ENCODE measurements around the gene PRRX2.

DNA sequence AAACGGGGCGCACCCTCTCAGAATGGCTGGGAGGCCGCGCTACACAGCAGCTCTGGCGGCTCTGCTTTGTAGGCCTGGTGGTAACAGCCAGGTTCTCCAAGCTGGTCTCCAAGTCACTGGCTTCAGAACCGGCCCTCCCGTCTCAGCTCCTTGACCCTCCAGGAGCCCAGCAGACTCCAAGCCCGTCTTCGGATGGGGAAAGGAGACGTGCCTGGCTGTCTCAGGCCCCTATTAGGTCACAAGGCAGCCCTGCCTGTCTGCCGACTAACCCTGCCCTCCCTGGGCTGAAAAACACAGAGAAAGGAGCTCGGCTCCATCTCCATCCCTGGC is 25.7 kb upstream of the PRRX2 start:
- TF ChIP-seq TAF1 (conservative IDR thresholded peaks at IDR 0.05): no peak
- TF ChIP-seq RAD21 (IDR thresholded peaks at IDR 0.05): no peak
- TF ChIP-seq EGR1 (IDR thresholded peaks at IDR 0.05; ENCODE audit: low read depth in 2 of 2): no peak
- TF ChIP-seq, protein P1, sequence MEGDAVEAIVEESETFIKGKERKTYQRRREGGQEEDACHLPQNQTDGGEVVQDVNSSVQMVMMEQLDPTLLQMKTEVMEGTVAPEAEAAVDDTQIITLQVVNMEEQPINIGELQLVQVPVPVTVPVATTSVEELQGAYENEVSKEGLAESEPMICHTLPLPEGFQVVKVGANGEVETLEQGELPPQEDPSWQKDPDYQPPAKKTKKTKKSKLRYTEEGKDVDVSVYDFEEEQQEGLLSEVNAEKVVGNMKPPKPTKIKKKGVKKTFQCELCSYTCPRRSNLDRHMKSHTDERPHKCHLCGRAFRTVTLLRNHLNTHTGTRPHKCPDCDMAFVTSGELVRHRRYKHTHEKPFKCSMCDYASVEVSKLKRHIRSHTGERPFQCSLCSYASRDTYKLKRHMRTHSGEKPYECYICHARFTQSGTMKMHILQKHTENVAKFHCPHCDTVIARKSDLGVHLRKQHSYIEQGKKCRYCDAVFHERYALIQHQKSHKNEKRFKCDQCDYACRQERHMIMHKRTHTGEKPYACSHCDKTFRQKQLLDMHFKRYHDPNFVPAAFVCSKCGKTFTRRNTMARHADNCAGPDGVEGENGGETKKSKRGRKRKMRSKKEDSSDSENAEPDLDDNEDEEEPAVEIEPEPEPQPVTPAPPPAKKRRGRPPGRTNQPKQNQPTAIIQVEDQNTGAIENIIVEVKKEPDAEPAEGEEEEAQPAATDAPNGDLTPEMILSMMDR (IDR thresholded peaks at IDR 0.05; ENCODE audit: low read depth, low read length, missing input control): no peak
- no peak for TF ChIP-seq YY1 (IDR thresholded peaks at IDR 0.05)
- TF ChIP-seq, protein P2, sequence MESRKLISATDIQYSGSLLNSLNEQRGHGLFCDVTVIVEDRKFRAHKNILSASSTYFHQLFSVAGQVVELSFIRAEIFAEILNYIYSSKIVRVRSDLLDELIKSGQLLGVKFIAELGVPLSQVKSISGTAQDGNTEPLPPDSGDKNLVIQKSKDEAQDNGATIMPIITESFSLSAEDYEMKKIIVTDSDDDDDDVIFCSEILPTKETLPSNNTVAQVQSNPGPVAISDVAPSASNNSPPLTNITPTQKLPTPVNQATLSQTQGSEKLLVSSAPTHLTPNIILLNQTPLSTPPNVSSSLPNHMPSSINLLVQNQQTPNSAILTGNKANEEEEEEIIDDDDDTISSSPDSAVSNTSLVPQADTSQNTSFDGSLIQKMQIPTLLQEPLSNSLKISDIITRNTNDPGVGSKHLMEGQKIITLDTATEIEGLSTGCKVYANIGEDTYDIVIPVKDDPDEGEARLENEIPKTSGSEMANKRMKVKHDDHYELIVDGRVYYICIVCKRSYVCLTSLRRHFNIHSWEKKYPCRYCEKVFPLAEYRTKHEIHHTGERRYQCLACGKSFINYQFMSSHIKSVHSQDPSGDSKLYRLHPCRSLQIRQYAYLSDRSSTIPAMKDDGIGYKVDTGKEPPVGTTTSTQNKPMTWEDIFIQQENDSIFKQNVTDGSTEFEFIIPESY (IDR thresholded peaks at IDR 0.05): no peak
- TF ChIP-seq SP1 (IDR thresholded peaks at IDR 0.05): no peak
- TF ChIP-seq, protein P3, sequence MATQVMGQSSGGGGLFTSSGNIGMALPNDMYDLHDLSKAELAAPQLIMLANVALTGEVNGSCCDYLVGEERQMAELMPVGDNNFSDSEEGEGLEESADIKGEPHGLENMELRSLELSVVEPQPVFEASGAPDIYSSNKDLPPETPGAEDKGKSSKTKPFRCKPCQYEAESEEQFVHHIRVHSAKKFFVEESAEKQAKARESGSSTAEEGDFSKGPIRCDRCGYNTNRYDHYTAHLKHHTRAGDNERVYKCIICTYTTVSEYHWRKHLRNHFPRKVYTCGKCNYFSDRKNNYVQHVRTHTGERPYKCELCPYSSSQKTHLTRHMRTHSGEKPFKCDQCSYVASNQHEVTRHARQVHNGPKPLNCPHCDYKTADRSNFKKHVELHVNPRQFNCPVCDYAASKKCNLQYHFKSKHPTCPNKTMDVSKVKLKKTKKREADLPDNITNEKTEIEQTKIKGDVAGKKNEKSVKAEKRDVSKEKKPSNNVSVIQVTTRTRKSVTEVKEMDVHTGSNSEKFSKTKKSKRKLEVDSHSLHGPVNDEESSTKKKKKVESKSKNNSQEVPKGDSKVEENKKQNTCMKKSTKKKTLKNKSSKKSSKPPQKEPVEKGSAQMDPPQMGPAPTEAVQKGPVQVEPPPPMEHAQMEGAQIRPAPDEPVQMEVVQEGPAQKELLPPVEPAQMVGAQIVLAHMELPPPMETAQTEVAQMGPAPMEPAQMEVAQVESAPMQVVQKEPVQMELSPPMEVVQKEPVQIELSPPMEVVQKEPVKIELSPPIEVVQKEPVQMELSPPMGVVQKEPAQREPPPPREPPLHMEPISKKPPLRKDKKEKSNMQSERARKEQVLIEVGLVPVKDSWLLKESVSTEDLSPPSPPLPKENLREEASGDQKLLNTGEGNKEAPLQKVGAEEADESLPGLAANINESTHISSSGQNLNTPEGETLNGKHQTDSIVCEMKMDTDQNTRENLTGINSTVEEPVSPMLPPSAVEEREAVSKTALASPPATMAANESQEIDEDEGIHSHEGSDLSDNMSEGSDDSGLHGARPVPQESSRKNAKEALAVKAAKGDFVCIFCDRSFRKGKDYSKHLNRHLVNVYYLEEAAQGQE (IDR thresholded peaks at IDR 0.05): no peak
- TF ChIP-seq FOXA1 (IDR thresholded peaks at IDR 0.05): no peak
- TF ChIP-seq, protein P4, sequence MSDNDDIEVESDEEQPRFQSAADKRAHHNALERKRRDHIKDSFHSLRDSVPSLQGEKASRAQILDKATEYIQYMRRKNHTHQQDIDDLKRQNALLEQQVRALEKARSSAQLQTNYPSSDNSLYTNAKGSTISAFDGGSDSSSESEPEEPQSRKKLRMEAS (IDR thresholded peaks at IDR 0.05): no peak
- TF ChIP-seq, protein P5, sequence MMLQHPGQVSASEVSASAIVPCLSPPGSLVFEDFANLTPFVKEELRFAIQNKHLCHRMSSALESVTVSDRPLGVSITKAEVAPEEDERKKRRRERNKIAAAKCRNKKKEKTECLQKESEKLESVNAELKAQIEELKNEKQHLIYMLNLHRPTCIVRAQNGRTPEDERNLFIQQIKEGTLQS (IDR thresholded peaks at IDR 0.05): no peak
- no peak for TF ChIP-seq JUND (IDR thresholded peaks at IDR 0.05)
- no peak for TF ChIP-seq GABPA (IDR thresholded peaks at IDR 0.05 in 1 of 2, conservative IDR thresholded peaks at IDR 0.05 in 1 of 2)
- no peak for TF ChIP-seq NR2F2 (IDR thresholded peaks at IDR 0.05)

Data from liver (tissue), 3 donors.